Stimulated activated naive CD8-positive, alpha-beta T cell treated with anti-CD3 and anti-CD28 coated beads, Interleukin-15, Interleukin-2, amounts not matched to agents 100 U/mL and 50 U/mL, for 24 hours (primary cell): ENCODE data around the gene MORN2.

Experiments used
- ATAC-seq: fragments of 150-1000 bp; cut with Tn5 transposase; one replicate; pipeline ENCODE4 v1.10.0; 2021
- DNase-seq: peaks from one replicate; pipeline ENCODE4 v3.0.0; 2021

Gene MORN2

GRCh38 chr2:38889575-38889974 lies 13.8 kb downstream of the MORN2 start, which contains the start of gene ARHGEF33:
ARHGEF33 (plus strand) TSS chr2:38889875; CDS start chr2:38919448, 29,573 bp downstream.
- DNase-seq, result no peak
- ATAC-seq, result no peak

- peak; percentile 55 for ATAC-seq
- no peak for DNase-seq
These were observed 17.0 kb downstream of the MORN2 start for GRCh38 chr2:38892819-38893218.

- ATAC-seq (no peak), DNase-seq (no peak)
These were observed 22.5 kb downstream of the MORN2 start for GRCh38 chr2:38898256-38898655.

- DNase-seq (no peak), ATAC-seq (no peak)
These were observed 24.9 kb downstream of the MORN2 start for GRCh38 chr2:38900726-38901125.

GRCh38 chr2:38905251-38905650 lies 29.5 kb downstream of the MORN2 start:
- ATAC-seq, result no peak

DNA sequence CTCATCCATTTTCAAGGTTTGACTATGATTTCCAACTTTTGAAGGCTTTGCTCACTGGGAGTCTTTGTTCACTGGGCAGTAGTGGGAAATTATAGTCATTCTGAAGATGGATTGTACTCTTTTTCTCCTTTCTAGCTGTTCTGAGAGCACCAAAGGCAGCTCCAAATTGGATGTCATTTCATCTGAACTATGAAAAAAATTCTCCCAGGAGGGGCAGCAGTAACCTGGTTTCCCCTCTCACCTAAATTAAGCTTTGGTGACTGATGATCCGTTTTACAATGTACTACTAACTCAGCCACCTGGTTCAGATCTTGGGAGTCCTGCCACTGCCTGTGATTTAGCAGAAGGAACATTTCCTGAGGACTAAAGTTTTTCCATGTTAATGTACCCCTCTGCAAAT lies 31.5 kb downstream of the MORN2 start:
- ATAC-seq, result no peak
- no peak for DNase-seq

More at GRCh38 chr2:38905251-38905650, 29.5 kb downstream of the MORN2 start:
- no peak for DNase-seq

GRCh38 chr2:38907743-38908562 lies 32.2 kb downstream of the MORN2 start:
- ATAC-seq (peak; percentile 90), DNase-seq (no peak)

DNA sequence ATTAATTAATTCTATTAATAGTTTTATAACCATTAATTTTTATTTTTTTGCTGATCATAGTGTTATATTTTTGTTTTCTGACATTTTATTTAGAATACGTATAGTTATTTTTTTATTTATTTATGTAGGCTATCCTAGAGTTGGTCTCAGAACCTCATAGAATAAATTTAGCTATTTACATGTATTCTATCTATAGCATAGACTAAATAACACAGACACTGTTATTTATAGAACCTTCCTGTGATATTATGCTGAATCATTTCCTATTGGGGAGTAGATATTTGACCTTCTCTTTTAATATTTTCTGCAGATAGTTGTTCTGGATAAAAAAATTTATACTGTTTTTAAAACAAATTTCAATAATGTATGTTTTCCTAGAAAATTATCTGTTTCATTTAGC lies 34.1 kb downstream of the MORN2 start:
- DNase-seq (no peak), ATAC-seq (no peak)

DNA sequence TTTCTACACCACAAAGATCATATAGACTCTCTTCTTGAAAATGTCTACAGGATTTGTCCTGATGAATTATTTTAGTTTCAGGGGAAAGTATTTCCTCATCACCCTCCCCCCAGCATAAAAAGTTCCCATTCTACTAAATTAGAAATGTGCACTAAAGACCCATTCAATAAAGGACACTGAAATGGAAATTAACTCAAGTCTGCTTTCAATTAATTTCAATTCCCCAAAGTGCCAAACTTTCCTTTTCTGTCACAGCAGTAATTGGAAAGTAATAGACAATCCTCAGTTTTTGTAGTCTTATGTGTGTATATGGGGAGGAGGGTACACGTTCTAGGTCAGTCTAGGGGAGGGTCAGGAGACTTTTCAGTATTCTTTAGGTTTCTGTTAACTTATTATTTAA lies 35.4 kb downstream of the MORN2 start:
- DNase-seq (no peak), ATAC-seq (no peak)

DNA sequence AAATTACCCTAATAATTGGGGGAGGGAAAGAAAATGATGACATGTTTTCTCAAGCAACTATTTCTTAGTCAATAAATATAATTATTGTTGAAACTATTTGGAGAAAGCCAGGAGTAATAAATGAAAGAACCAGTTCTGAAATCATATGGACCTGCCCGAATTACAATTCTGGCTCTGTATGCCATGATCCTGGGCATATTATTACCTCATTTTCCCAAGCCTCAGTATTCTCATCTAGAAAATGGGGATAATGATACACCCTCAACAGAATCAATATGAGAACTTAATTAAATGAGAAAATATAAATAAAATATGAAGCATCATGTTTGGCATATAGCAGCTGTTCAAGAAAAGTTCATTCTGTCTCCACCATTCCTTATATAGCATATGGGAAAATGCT lies 36.8 kb downstream of the MORN2 start:
- DNase-seq (no peak), ATAC-seq (no peak)

DNA sequence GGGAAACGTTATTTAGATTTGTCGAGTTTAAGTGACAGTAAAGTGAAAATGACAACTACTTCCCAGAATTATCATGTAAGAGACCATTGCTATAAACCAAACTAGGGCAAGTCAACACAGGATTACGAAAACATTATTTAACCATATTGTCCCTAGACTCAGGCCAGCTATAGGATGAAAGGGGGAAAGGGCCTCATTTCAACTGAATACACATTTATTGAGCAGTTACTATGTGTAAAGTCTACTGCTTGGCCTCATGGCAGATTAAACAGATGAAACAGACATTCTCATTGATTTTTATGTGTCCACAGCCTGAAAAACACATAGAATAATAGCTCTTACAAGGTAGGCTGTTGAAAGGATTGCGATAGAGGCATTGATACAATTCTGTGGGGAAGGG lies 46.6 kb downstream of the MORN2 start:
- ATAC-seq (no peak), DNase-seq (no peak)

GRCh38 chr2:38922902-38923301 lies 47.1 kb downstream of the MORN2 start:
- ATAC-seq (no peak), DNase-seq (no peak)

DNA sequence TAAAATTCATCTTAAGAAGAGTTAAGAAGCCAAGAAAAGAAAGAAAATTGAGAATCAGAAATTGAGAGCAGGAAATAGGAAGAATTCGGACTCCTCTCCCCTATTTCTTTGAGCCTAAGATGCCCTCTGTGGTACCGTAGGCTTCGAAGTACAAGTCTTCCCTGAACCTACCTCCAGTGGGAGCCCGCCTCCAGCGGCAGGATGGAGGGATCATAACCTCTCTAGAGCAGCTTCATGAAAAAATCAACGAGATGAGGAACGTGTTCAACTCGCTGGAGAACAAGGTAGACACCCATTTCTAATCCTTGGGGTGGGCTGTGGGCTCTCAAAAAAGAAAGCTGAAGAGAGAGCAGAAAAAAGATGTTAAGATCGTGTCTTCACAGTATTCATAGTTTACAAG lies 50.2 kb downstream of the MORN2 start:
- ATAC-seq (no peak), DNase-seq (no peak)

DNA sequence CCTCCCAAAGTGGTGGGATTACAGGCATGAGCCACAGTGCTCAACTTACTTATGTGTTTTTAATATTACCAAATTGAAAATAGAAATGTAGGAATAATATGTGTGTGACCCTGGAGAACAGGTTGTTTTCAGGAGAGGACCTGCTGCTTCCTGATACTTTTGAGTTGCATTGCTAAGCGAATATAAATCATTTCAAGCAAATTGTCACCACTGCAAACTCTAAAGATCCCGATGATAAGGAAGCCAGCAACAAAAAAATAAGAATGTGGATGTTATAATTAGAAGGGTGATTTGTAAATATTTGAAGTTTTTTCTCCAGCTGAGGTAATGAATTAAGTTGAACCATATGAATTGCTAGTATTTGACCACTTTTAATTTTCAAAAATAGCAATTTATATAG lies 54.8 kb downstream of the MORN2 start:
- no peak for ATAC-seq
- no peak for DNase-seq
